K562 (cell line): ENCODE measurements around the gene CTRL. TPM values are rescaled to one million over a fixed set of nuclear protein-coding genes. Genes with fewer than 3 reads are reported as not detected.

ENCODE experiments used
- ATAC-seq: fragments of 200-7000 bp; cut with Tn5 transposase; 3 replicates; pipeline ENCODE4 v1.9.1; 2020; ENCODE audit warnings: moderate library complexity
- BruUV-seq: library from RNA; stranded (reverse); fragments of 400-500 nt; replicated peaks from 2 replicates; lab custom pipeline; 2021; lab: Mats Ljungman, UMichigan
- CTCF ChIA-PET: fragments of 300-600 bp; formaldehyde crosslinking; extraction: SDS; loops from one replicate; lab custom pipeline; 2021; ENCODE audit warnings: low intra/inter-chr PET ratio; lab: Yijun Ruan, JAX
- POLR2A ChIA-PET: fragments of 300-600, 350-650 bp; sonication (Branson Sonifier 250); formaldehyde crosslinking; extraction: SDS; loops from one replicate; lab custom pipeline; 2021; ENCODE audit warnings: antibody characterized with exemption, inconsistent platforms; lab: Yijun Ruan, JAX
- DNase-seq, 4 experiments: peaks; one replicate each; pipeline versions ENCODE4 v3.0.0 to v3.0.0-alpha.2; 2011 to 2018; ENCODE audit warnings: low spot score in 3 of 4, mixed read lengths in 3 of 4; ENCODE audit errors: extremely low read depth in 1 of 4
- FAIRE-seq: peaks from 2 replicates; lab custom pipeline; 2011; peaks lifted over from hg19 to GRCh38; lab: Jason Lieb, UNC
- H2AFZ ChIP-seq: 2 replicates; pipeline ENCODE4 v1.6.0; 2011; ENCODE audit warnings: low read depth, low read length, control low read depth, inconsistent platforms
- H3K27ac ChIP-seq: fragments of 200-600 bp; 3 replicates; pipeline ENCODE4 v1.8.0; 2011; ENCODE audit warnings: low read depth, mild to moderate bottlenecking, control low read depth, inconsistent platforms, low read length, moderate library complexity, mixed read lengths; ENCODE audit errors: extremely low read depth
- H3K27me3 ChIP-seq, 2 experiments: fragments of 300-600 bp in 1 of 2; 2 replicates in 1 of 2; 3 replicates in 1 of 2; pipeline versions ENCODE4 v1.6.0 to v1.8.0; 2011; ENCODE audit warnings: inconsistent platforms in 2 of 2, low read length in 2 of 2, mild to moderate bottlenecking in 1 of 2, mixed read lengths in 1 of 2, moderate library complexity in 1 of 2; ENCODE audit not compliant: control insufficient read depth in 2 of 2, insufficient read depth in 2 of 2
- H3K36me3 ChIP-seq: fragments of 300-600 bp; 3 replicates; pipeline ENCODE4 v1.8.0; 2011; ENCODE audit warnings: mild to moderate bottlenecking, low read length, inconsistent platforms; ENCODE audit not compliant: control insufficient read depth, insufficient read depth
- H3K4me1 ChIP-seq, 2 experiments: fragments of 200-600 bp in 1 of 2; replicated peaks in 1 of 2; 2 replicates in 1 of 2; 3 replicates in 1 of 2; pipeline versions ENCODE4 v1.5.1 to v1.8.0; 2011; ENCODE audit warnings: inconsistent platforms in 2 of 2, low read length in 2 of 2, mild to moderate bottlenecking in 1 of 2, mixed read lengths in 1 of 2, moderate library complexity in 1 of 2; ENCODE audit not compliant: control insufficient read depth in 2 of 2, insufficient read depth in 2 of 2
- H3K4me2 ChIP-seq: 2 replicates; pipeline ENCODE4 v1.6.1; 2011; ENCODE audit warnings: low read length, control low read depth, inconsistent platforms, mixed read lengths; ENCODE audit not compliant: insufficient read depth
- H3K4me3 ChIP-seq: fragments of 200-600 bp; sonication (generic), shearing (Covaris generic); 2 replicates; pipeline ENCODE4 v1.5.1; 2016; ENCODE audit warnings: control low read depth, inconsistent platforms
- H3K79me2 ChIP-seq: fragments of 200-600 bp; 3 replicates; pipeline ENCODE4 v1.8.0; 2011; ENCODE audit warnings: low read length, inconsistent platforms; ENCODE audit not compliant: control insufficient read depth, insufficient read depth
- H3K9ac ChIP-seq, 2 experiments: 2 replicates each; pipeline versions ENCODE4 v1.6.0 to v1.6.1; 2011; ENCODE audit warnings: low read depth in 2 of 2, low read length in 2 of 2, control low read depth in 1 of 2, inconsistent platforms in 1 of 2, mild to moderate bottlenecking in 1 of 2, mixed read lengths in 1 of 2; ENCODE audit not compliant: insufficient read depth in 1 of 2
- H3K9me1 ChIP-seq: one replicate; pipeline ENCODE4 v1.6.0; 2011; ENCODE audit warnings: inconsistent platforms, mild to moderate bottlenecking, low read length, moderate library complexity; ENCODE audit not compliant: control insufficient read depth, insufficient read depth
- H3K9me3 ChIP-seq: replicated peaks from 2 replicates; pipeline ENCODE4 v1.5.1; 2011; ENCODE audit warnings: low read depth, low read length, inconsistent platforms; ENCODE audit not compliant: control insufficient read depth, insufficient read depth
- H4K20me1 ChIP-seq: replicated peaks from 2 replicates; pipeline ENCODE4 v1.6.1; 2011; ENCODE audit warnings: low read length, inconsistent platforms, mixed read lengths; ENCODE audit not compliant: control insufficient read depth, insufficient read depth
- ARID3A ChIP-seq: IDR thresholded peaks from 2 replicates; pipeline ENCODE4 v1.6.1; 2012; ENCODE audit warnings: low read depth, low read length, improper control_type of control experiment, borderline replicate concordance
- E2F6 ChIP-seq, 2 experiments: IDR thresholded peaks; 2 replicates each; pipeline ENCODE4 v1.6.1; 2011; ENCODE audit warnings: borderline replicate concordance in 1 of 2, control low read depth in 1 of 2, low read depth in 1 of 2, low read length in 1 of 2, mild to moderate bottlenecking in 1 of 2, mixed read lengths in 1 of 2, moderate library complexity in 1 of 2; ENCODE audit not compliant: insufficient read depth in 1 of 2, insufficient read length in 1 of 2, poor library complexity in 1 of 2, severe bottlenecking in 1 of 2; ENCODE audit errors: extremely low read depth in 1 of 2
- HDGF ChIP-seq: fragments of 450-650 bp; IDR thresholded peaks from 2 replicates; pipeline ENCODE4 v1.6.1; 2016
- HMG20B ChIP-seq: fragments of 250-450 bp; sonication (Bioruptor Pico); IDR thresholded peaks from 2 replicates; pipeline ENCODE4 v1.5.0; 2021; ENCODE audit warnings: mild to moderate bottlenecking
- HMGN3 ChIP-seq: IDR thresholded peaks from 2 replicates; pipeline ENCODE4 v1.6.1; 2011; ENCODE audit warnings: borderline replicate concordance, low read depth, mild to moderate bottlenecking, mixed read lengths, low read length; ENCODE audit not compliant: insufficient read length; ENCODE audit errors: extremely low read depth
- HNRNPL ChIP-seq: fragments of 200-400 bp; formaldehyde crosslinking; IDR thresholded peaks from 2 replicates; pipeline ENCODE4 v1.6.1; 2017; ENCODE audit warnings: low read depth, mild to moderate bottlenecking, low read length
- NRF1 ChIP-seq, 2 experiments: fragments of 450-650 bp; IDR thresholded peaks in 1 of 2; conservative IDR thresholded peaks in 1 of 2; 2 replicates each; pipeline ENCODE4 v1.6.1; 2014; ENCODE audit warnings: mild to moderate bottlenecking in 2 of 2
- POLR2A ChIP-seq: fragments of 450-650 bp; conservative IDR thresholded peaks from 2 replicates; pipeline ENCODE4 v1.6.1; 2016
- POLR2B ChIP-seq: fragments of 450-650 bp; IDR thresholded peaks from 2 replicates; pipeline ENCODE4 v1.6.1; 2018; ENCODE audit warnings: low read depth; ENCODE audit not compliant: partially characterized antibody
- RBFOX2 ChIP-seq: fragments of 200-400 bp; formaldehyde crosslinking; IDR thresholded peaks from 2 replicates; pipeline ENCODE4 v1.6.1; 2017; ENCODE audit warnings: low read depth, mild to moderate bottlenecking, low read length, moderate library complexity
- SIN3A ChIP-seq, 2 experiments: fragments of 150-350 bp in 1 of 2; IDR thresholded peaks; 2 replicates each; pipeline ENCODE4 v1.6.1; 2011 to 2016; ENCODE audit warnings: borderline replicate concordance in 2 of 2, low read depth in 2 of 2, low read length in 2 of 2, mild to moderate bottlenecking in 2 of 2, moderate library complexity in 2 of 2; ENCODE audit not compliant: control insufficient read depth in 1 of 2
- SMAD2 ChIP-seq: fragments of 150-350 bp; IDR thresholded peaks from 2 replicates; pipeline ENCODE4 v1.6.1; 2014; ENCODE audit warnings: low read depth, mild to moderate bottlenecking, low read length
- SUPT5H ChIP-seq: fragments of 450-650 bp; IDR thresholded peaks from 2 replicates; pipeline ENCODE4 v1.6.1; 2016
- THAP12 ChIP-seq: fragments of 250-450 bp; sonication (Bioruptor Pico); IDR thresholded peaks from 2 replicates; pipeline ENCODE4 v1.9.0; 2021; ENCODE audit warnings: mild to moderate bottlenecking, inconsistent platforms
- ZNF282 ChIP-seq: sonication (generic); formaldehyde crosslinking; IDR thresholded peaks from 2 replicates; pipeline ENCODE4 v1.8.1; 2023; ENCODE audit warnings: missing genetic modification reagents
- WGBS: fragments of 100-300 bp; shearing (Covaris generic); methylation state at CpG from one replicate; pipeline ENCODE4 v1.1.6; 2016; ENCODE audit warnings: low coverage, mixed read lengths; ENCODE audit not compliant: insufficient coverage; ENCODE audit errors: missing lambda C conversion rate; 5-methylcytosine and 5-hydroxymethylcytosine counted together
- in situ Hi-C: fragments of 300-500 bp; cut with MboI; formaldehyde crosslinking; loops from 4 replicates; pipeline ENCODE4 v1.15.0; 2018; ENCODE audit warnings: inconsistent platforms, mixed read lengths
- intact Hi-C: fragments of 100-400 bp; cut with micrococcal nuclease; formaldehyde crosslinking; loops from 2 replicates; pipeline ENCODE4 v1.14.2; 2022
- polyA plus RNA-seq, 8 experiments: library from polyadenylated mRNA; depleted of rRNA in 4 of 8; stranded (reverse) in 5 of 8; unstranded in 3 of 8; fragments of >200 nt; fragmentation: Nextera tagmentation in 2 of 8; fragmentation: Illumina TruSeq in 1 of 8; extraction: Ambion mirVana in 2 of 8; extraction: Trizol in 1 of 8; gene quantifications; 2 replicates each; pipeline versions ENCODE4 v1.2.1 to v1.2.3, GENCODE V29; 2011 to 2014; ENCODE audit warnings: inconsistent platforms in 1 of 8, missing spikeins in 1 of 8
- total RNA-seq, 7 experiments: library from RNA; depleted of rRNA in 6 of 7; stranded (reverse); fragments of >200 nt in 6 of 7; fragmentation: Illumina TruSeq in 2 of 7; extraction: Trizol in 2 of 7; gene quantifications; 2 replicates each; pipeline versions ENCODE4 v1.2.1 to v1.2.3, GENCODE V29; 2011 to 2021; ENCODE audit warnings: low replicate concordance in 1 of 7

CTRL gene
- total and polyA plus RNA-seq, 9 of the 15 experiments (the other 6 are each of a cell fraction or from before 2014, with no cell fraction given), result 1.4 to 5.6 (median 2.5) TPM

- H3K4me1 ChIP-seq, result peaks cover 6 to 40% of the 10 kb centered on the region in 2 experiments; a peak in 4 of 5 replicates
- H3K4me3 ChIP-seq, result no peak within 1 kb of the TSS
- H3K27ac ChIP-seq, result no peak within 1 kb of the TSS; the same call in 2 of the 3 replicates
- ChIA-PET POLR2A (interaction anchor here (0.6 to 4.1 kb wide), 6 partner anchors 11 to 68 kb away, joined by 3 to 15 read pairs (median 6); partner anchors contain the start of gene EDC4), CTCF (interaction anchor here (0.9 to 4.0 kb wide), 4 partner anchors 35 to 69 kb away, joined by 3 to 35 read pairs (median 6); no protein-coding TSS in a partner anchor)
- no peak within 1 kb of the TSS for H3K4me2 ChIP-seq
- no peaks in the 10 kb centered on the region for H3K9me1 ChIP-seq
- H3K9ac ChIP-seq, result peak within 1 kb of the TSS in 1 of 2 experiments; percentile 63; a peak in 2 of 4 replicates
- DNase-seq, result peak; percentile 89 to 96 (median 94)
- no peak within 1 kb of the TSS for H2AFZ ChIP-seq
- peaks cover 19% of the 10 kb centered on the region for H4K20me1 ChIP-seq
- peak; percentile 98 for ATAC-seq
- intact Hi-C loops (loop anchor here (10.0 kb wide), 1 partner anchor 160 kb away; no protein-coding TSS in a partner anchor), in situ Hi-C loops (no loop called here)
- no peaks in the 10 kb centered on the region for H3K9me3 ChIP-seq
- H3K36me3 ChIP-seq, result peaks cover 55% of the 10 kb centered on the region; the same call in 2 of the 3 replicates
- FAIRE-seq, result peak; percentile 91
- H3K27me3 ChIP-seq, result no peaks in the 10 kb centered on the region
- BruUV-seq, result no TSS peak
- H3K79me2 ChIP-seq, result no peaks in the 10 kb centered on the region
- WGBS, result 9% methylated on average over 19 of the region's 22 CpGs
- TF ChIP-seq HDGF (peak; percentile 71; the same call in 1 of the 2 replicates), SIN3A (IDR thresholded peaks at IDR 0.05; ENCODE audit: borderline replicate concordance in 2 of 2, control insufficient read depth in 1 of 2, low read depth in 2 of 2, low read length in 2 of 2) (peak in 1 of 2 experiments; percentile 46; a peak in 1 of 4 replicates), POLR2B (peak; percentile 43), HNRNPL (0 out of 2 replicates have a peak, but pooled peaks have one; percentile 19), HMG20B (no peak), RBFOX2 (peak; percentile 51; the same call in 1 of the 2 replicates), HMGN3 (peak; percentile 54), SUPT5H (peak; percentile 68), ZNF282 (CRISPR knock-in tag) (no peak), SMAD2 (no peak), POLR2A (peak; percentile 53; the same call in 1 of the 2 replicates), E2F6 (IDR thresholded peaks at IDR 0.05; ENCODE audit: borderline replicate concordance in 1 of 2, extremely low read depth in 1 of 2, insufficient read depth in 1 of 2, insufficient read length in 1 of 2, low read depth in 1 of 2, low read length in 1 of 2, poor library complexity in 1 of 2, severe bottlenecking in 1 of 2) (peak; percentile 59 to 78), THAP12 (CRISPR knock-in tag) (0 out of 2 replicates have a peak, but pooled peaks have one; percentile 31), ARID3A (no peak), NRF1 (conservative IDR thresholded peaks at IDR 0.05 in 1 of 2, IDR thresholded peaks at IDR 0.05 in 1 of 2) (peak; percentile 34 to 52; a peak in 1 of 4 replicates)
Observed at GRCh38 chr16:67884684-67885083, 47.0 kb downstream of the CTRL start, which contains the start of gene NRN1L. NRN1L (plus strand) TSS chr16:67884885; CDS start chr16:67884904, 19 bp downstream.
